ENCODE results near the gene LSG1.

LSG1 gene

GRCh38 chr3:194598771-194599557 is 73.0 kb downstream of the LSG1 start:
- no peaks in the 10 kb centered on the region for H3K79me2 ChIP-seq (ENCODE audit: insufficient read depth, low read length)
- H3K9me3 ChIP-seq (ENCODE audit: insufficient read depth, low read depth, low read length): no peaks in the 10 kb centered on the region
- H3K27me3 ChIP-seq (ENCODE audit: insufficient read depth, low read length, poor library complexity, severe bottlenecking): no peaks in the 10 kb centered on the region
- peaks cover 5% of the 10 kb centered on the region for H3K4me1 ChIP-seq (ENCODE audit: insufficient read depth, low read length, poor library complexity, severe bottlenecking)
- peaks cover 3% of the 10 kb centered on the region; the same call in 1 of the 2 replicates for H3K36me3 ChIP-seq (ENCODE audit: insufficient read depth, low read length)
- H3K9ac ChIP-seq (ENCODE audit: low read depth, low read length, poor library complexity, severe bottlenecking): no peak overlapping the region
- H2AFZ ChIP-seq (ENCODE audit: low read length): no peak overlapping the region
- H3K4me3 ChIP-seq (ENCODE audit: low read length, poor library complexity, severe bottlenecking): no peak overlapping the region
- no peaks in the 10 kb centered on the region for H3F3A ChIP-seq (ENCODE audit: low read depth)
- H3K9me2 ChIP-seq (replicated peaks; ENCODE audit: low read depth, low read length): no peaks in the 10 kb centered on the region
- TF ChIP-seq EZH2phosphoT487 (IDR thresholded peaks at IDR 0.05; ENCODE audit: borderline replicate concordance) (no peak), CTCF (conservative IDR thresholded peaks at IDR 0.05; ENCODE audit: low read length) (no peak)
- H4K20me1 ChIP-seq (ENCODE audit: insufficient read depth, low read length, poor library complexity, severe bottlenecking): no peaks in the 10 kb centered on the region
- no peak overlapping the region for H3K4me2 ChIP-seq (ENCODE audit: low read depth, low read length, poor library complexity, severe bottlenecking)

GRCh38 chr3:194596906-194597305 is 75.1 kb downstream of the LSG1 start:
- no peak for TF ChIP-seq EZH2phosphoT487 (IDR thresholded peaks at IDR 0.05; ENCODE audit: borderline replicate concordance)
- no peak for TF ChIP-seq CTCF (conservative IDR thresholded peaks at IDR 0.05; ENCODE audit: low read length)
- H3K4me2 ChIP-seq (ENCODE audit: low read depth, low read length, poor library complexity, severe bottlenecking): no peak overlapping the region

GRCh38 chr3:194592798-194593752 is 78.9 kb downstream of the LSG1 start:
- Histone ChIP-seq H3K9me2 (replicated peaks; ENCODE audit: low read depth, low read length) (no peaks in the 10 kb centered on the region), H2AFZ (ENCODE audit: low read length) (no peak overlapping the region), H3K9ac (ENCODE audit: low read depth, low read length, poor library complexity, severe bottlenecking) (no peak overlapping the region), H3K4me3 (ENCODE audit: low read length, poor library complexity, severe bottlenecking) (no peak overlapping the region), H3K4me1 (ENCODE audit: insufficient read depth, low read length, poor library complexity, severe bottlenecking) (peaks cover 5% of the 10 kb centered on the region), H3K36me3 (ENCODE audit: insufficient read depth, low read length) (peaks cover 1% of the 10 kb centered on the region; the same call in 1 of the 2 replicates), H3K27me3 (ENCODE audit: insufficient read depth, low read length, poor library complexity, severe bottlenecking) (no peaks in the 10 kb centered on the region), H3K9me3 (ENCODE audit: insufficient read depth, low read depth, low read length) (no peaks in the 10 kb centered on the region), H3K79me2 (ENCODE audit: insufficient read depth, low read length) (no peaks in the 10 kb centered on the region), H4K20me1 (ENCODE audit: insufficient read depth, low read length, poor library complexity, severe bottlenecking) (no peaks in the 10 kb centered on the region), H3F3A (ENCODE audit: low read depth) (no peaks in the 10 kb centered on the region), H3K4me2 (ENCODE audit: low read depth, low read length, poor library complexity, severe bottlenecking) (no peak overlapping the region)
- TF ChIP-seq CTCF (conservative IDR thresholded peaks at IDR 0.05; ENCODE audit: low read length): no peak
- no peak for TF ChIP-seq EZH2phosphoT487 (IDR thresholded peaks at IDR 0.05; ENCODE audit: borderline replicate concordance)

More at GRCh38 chr3:194596906-194597305, 75.1 kb downstream of the LSG1 start:
- no peaks in the 10 kb centered on the region; the same call in 1 of the 2 replicates for H3K36me3 ChIP-seq (ENCODE audit: insufficient read depth, low read length)
- H3F3A ChIP-seq (ENCODE audit: low read depth): no peaks in the 10 kb centered on the region
- H3K4me3 ChIP-seq (ENCODE audit: low read length, poor library complexity, severe bottlenecking): no peak overlapping the region
- H3K27me3 ChIP-seq (ENCODE audit: insufficient read depth, low read length, poor library complexity, severe bottlenecking): no peaks in the 10 kb centered on the region
- H3K9me3 ChIP-seq (ENCODE audit: insufficient read depth, low read depth, low read length): no peaks in the 10 kb centered on the region
- H2AFZ ChIP-seq (ENCODE audit: low read length): no peak overlapping the region
- H3K4me1 ChIP-seq (ENCODE audit: insufficient read depth, low read length, poor library complexity, severe bottlenecking): peaks cover 5% of the 10 kb centered on the region
- H4K20me1 ChIP-seq (ENCODE audit: insufficient read depth, low read length, poor library complexity, severe bottlenecking): no peaks in the 10 kb centered on the region
- H3K9me2 ChIP-seq (replicated peaks; ENCODE audit: low read depth, low read length): no peaks in the 10 kb centered on the region
- H3K9ac ChIP-seq (ENCODE audit: low read depth, low read length, poor library complexity, severe bottlenecking): no peak overlapping the region
- no peaks in the 10 kb centered on the region for H3K79me2 ChIP-seq (ENCODE audit: insufficient read depth, low read length)

Measured in Loucy (cell line).